ENCODE results near the gene RHOT2. TPM values are rescaled to one million over a fixed set of nuclear protein-coding genes. Genes with fewer than 3 reads are reported as not detected.
A peak's percentile ranks its signal among the peaks of the same experiment; 100 is the strongest.

Gene RHOT2
- total RNA-seq, 1 donor from 2014 or later, result 34.0 TPM

DNA sequence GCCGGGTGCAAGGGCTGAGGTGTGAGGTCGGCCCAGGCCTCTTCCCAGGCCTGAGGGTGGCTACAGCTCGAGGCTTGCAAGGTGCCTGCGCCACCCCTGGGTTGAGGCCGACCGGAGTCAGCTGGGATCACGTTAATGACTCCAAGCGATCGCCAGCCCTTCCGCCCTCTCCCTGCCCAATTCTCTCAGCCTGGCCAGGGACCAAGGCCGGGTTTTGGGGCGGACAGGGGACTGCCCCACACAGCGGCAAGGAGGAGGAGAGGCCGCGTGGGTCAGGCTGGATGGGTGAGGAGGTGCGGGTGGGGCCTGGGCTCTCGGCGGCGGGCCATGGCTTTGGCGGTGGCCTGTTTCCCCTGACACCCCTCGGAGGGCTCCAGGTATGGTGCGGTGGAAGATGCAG is 25.4 kb downstream of the RHOT2 start:
- H3K27me3 Mint-ChIP-seq (ENCODE audit: insufficient read depth, low read depth), result peaks cover 36% of the 10 kb centered on the region
- Histone ChIP-seq H3K27me3 (peaks cover 80% of the 10 kb centered on the region), H4K20me1 (ENCODE audit: low read depth) (peaks cover 13% of the 10 kb centered on the region), H3K9ac (no peak overlapping the region), H3K4me3 (peak overlapping the region; percentile 44), H3K4me2 (peak overlapping the region; percentile 76), H3K4me1 (peaks cover 8% of the 10 kb centered on the region), H2AFZ (replicated peaks) (no peak overlapping the region), H3K79me2 (ENCODE audit: low read depth) (peaks cover 10% of the 10 kb centered on the region), H3F3A (ENCODE audit: low read depth) (peaks cover 32% of the 10 kb centered on the region), H3K36me3 (no peaks in the 10 kb centered on the region), H3K27ac (no peak overlapping the region), H3K9me3 (ENCODE audit: low read depth) (no peaks in the 10 kb centered on the region)
- H3K27ac Mint-ChIP-seq, result no peak overlapping the region
- no peaks in the 10 kb centered on the region for H3K36me3 Mint-ChIP-seq
- no peaks in the 10 kb centered on the region for H3K9me3 Mint-ChIP-seq
- peak overlapping the region; percentile 48 for H3K4me3 Mint-ChIP-seq
- TF ChIP-seq, protein P1, sequence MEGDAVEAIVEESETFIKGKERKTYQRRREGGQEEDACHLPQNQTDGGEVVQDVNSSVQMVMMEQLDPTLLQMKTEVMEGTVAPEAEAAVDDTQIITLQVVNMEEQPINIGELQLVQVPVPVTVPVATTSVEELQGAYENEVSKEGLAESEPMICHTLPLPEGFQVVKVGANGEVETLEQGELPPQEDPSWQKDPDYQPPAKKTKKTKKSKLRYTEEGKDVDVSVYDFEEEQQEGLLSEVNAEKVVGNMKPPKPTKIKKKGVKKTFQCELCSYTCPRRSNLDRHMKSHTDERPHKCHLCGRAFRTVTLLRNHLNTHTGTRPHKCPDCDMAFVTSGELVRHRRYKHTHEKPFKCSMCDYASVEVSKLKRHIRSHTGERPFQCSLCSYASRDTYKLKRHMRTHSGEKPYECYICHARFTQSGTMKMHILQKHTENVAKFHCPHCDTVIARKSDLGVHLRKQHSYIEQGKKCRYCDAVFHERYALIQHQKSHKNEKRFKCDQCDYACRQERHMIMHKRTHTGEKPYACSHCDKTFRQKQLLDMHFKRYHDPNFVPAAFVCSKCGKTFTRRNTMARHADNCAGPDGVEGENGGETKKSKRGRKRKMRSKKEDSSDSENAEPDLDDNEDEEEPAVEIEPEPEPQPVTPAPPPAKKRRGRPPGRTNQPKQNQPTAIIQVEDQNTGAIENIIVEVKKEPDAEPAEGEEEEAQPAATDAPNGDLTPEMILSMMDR (IDR thresholded peaks at IDR 0.05), result no peak
- TF ChIP-seq EZH2 (IDR thresholded peaks at IDR 0.05) (no peak), EZH2phosphoT487 (IDR thresholded peaks at IDR 0.05) (no peak)
- DNase-seq (ENCODE audit: low spot score), result no peak
- peaks cover 16% of the 10 kb centered on the region for H3K4me1 Mint-ChIP-seq

- Mint-ChIP-seq H3K27ac (no peak overlapping the region), H3K36me3 (no peaks in the 10 kb centered on the region), H3K4me3 (no peak overlapping the region), H3K27me3 (ENCODE audit: insufficient read depth, low read depth) (peaks cover 37% of the 10 kb centered on the region), H3K9me3 (no peaks in the 10 kb centered on the region), H3K4me1 (peaks cover 15% of the 10 kb centered on the region)
- Histone ChIP-seq H3K9me3 (ENCODE audit: low read depth) (no peaks in the 10 kb centered on the region), H3K79me2 (ENCODE audit: low read depth) (peaks cover 7% of the 10 kb centered on the region), H3K4me3 (peak overlapping the region; percentile 44), H3K4me1 (peaks cover 8% of the 10 kb centered on the region), H3K27ac (no peak overlapping the region), H3K4me2 (peak overlapping the region; percentile 76), H3F3A (ENCODE audit: low read depth) (peaks cover 32% of the 10 kb centered on the region), H3K36me3 (no peaks in the 10 kb centered on the region), H4K20me1 (ENCODE audit: low read depth) (peaks cover 13% of the 10 kb centered on the region), H3K9ac (no peak overlapping the region), H3K27me3 (peaks cover 84% of the 10 kb centered on the region), H2AFZ (replicated peaks) (no peak overlapping the region)
- no peak for DNase-seq (ENCODE audit: low spot score)
- no peak for TF ChIP-seq EZH2 (IDR thresholded peaks at IDR 0.05)
- TF ChIP-seq, protein P1 (IDR thresholded peaks at IDR 0.05), result no peak
- no peak for TF ChIP-seq EZH2phosphoT487 (IDR thresholded peaks at IDR 0.05)
Observed at GRCh38 chr16:693766-694165, 25.8 kb downstream of the RHOT2 start.

GRCh38 chr16:694187-694862 is 26.4 kb downstream of the RHOT2 start:
- peaks cover 32% of the 10 kb centered on the region for H3F3A ChIP-seq (ENCODE audit: low read depth)
- no peak overlapping the region for H3K27ac ChIP-seq
- no peaks in the 10 kb centered on the region for H3K9me3 Mint-ChIP-seq
- H3K27me3 ChIP-seq, result peaks cover 89% of the 10 kb centered on the region
- H3K36me3 ChIP-seq, result no peaks in the 10 kb centered on the region
- peaks cover 40% of the 10 kb centered on the region for H3K27me3 Mint-ChIP-seq (ENCODE audit: insufficient read depth, low read depth)
- H3K4me1 Mint-ChIP-seq, result peaks cover 11% of the 10 kb centered on the region
- no peaks in the 10 kb centered on the region for H3K36me3 Mint-ChIP-seq
- peaks cover 8% of the 10 kb centered on the region for H3K4me1 ChIP-seq
- H3K4me2 ChIP-seq, result peak overlapping the region; percentile 76
- peak; percentile 69 for DNase-seq (ENCODE audit: low spot score)
- H3K79me2 ChIP-seq (ENCODE audit: low read depth), result peaks cover 2% of the 10 kb centered on the region
- peaks cover 18% of the 10 kb centered on the region for H4K20me1 ChIP-seq (ENCODE audit: low read depth)
- H3K9ac ChIP-seq, result no peak overlapping the region
- H3K4me3 Mint-ChIP-seq, result peak overlapping the region; percentile 70
- no peaks in the 10 kb centered on the region for H3K9me3 ChIP-seq (ENCODE audit: low read depth)
- peak overlapping the region; percentile 44 for H3K4me3 ChIP-seq
- TF ChIP-seq, protein P1 (IDR thresholded peaks at IDR 0.05), result no peak
- peak; percentile 86 for TF ChIP-seq EZH2phosphoT487 (IDR thresholded peaks at IDR 0.05)
- TF ChIP-seq EZH2 (IDR thresholded peaks at IDR 0.05), result peak; percentile 93
- H3K27ac Mint-ChIP-seq, result no peak overlapping the region
- H2AFZ ChIP-seq (replicated peaks), result no peak overlapping the region

Measured in neural progenitor cell (in vitro differentiated cells).